A549 (cell line): ENCODE measurements around the gene SMTN.

Experiments used
- JUNB ChIP-seq: fragments of >200 bp; sonication (Bioruptor Twin); formaldehyde crosslinking; IDR thresholded peaks from 2 replicates; pipeline ENCODE4 v1.6.1; 2016
- MYC ChIP-seq: IDR thresholded peaks from 2 replicates; pipeline ENCODE4 v1.6.1; 2012; ENCODE audit warnings: mild to moderate bottlenecking, inconsistent platforms, low read length, improper control_type of control experiment, borderline replicate concordance
- POLR2A ChIP-seq: IDR thresholded peaks from 2 replicates; pipeline ENCODE4 v1.6.1; 2012; ENCODE audit warnings: mild to moderate bottlenecking, low read length

GRCh38 chr22:31099841-31100761, 19.0 kb downstream of the SMTN start:
- TF ChIP-seq JUNB (no peak), MYC (no peak), POLR2A (no peak)
